Esophagus squamous epithelium (tissue), 5 donors: ENCODE results near the gene C22orf31. TPM values are rescaled to one million over a fixed set of nuclear protein-coding genes. Genes with fewer than 3 reads are reported as not detected.

Source experiments
- DNase-seq: peaks from one replicate; lab custom pipeline; 2025; lab: John Stamatoyannopoulos, UW
- H3K27ac ChIP-seq, 4 donors: fragments of 200-600 bp; sonication (generic); one replicate each; pipeline ENCODE4 v1.5.1; 2016 to 2019; ENCODE audit warnings: mild to moderate bottlenecking in 1 of 4
- H3K27me3 ChIP-seq, 4 donors: fragments of 200-600 bp; sonication (generic); 1 replicate in 3 of 4; 2 replicates in 1 of 4; pipeline versions ENCODE4 v1.5.1 to v1.6.0; 2017 to 2021; ENCODE audit warnings: antibody characterized with exemption in 1 of 4
- H3K36me3 ChIP-seq, 3 donors: fragments of 200-600 bp; sonication (generic); one replicate each; pipeline ENCODE4 v1.5.1; 2016 to 2019
- H3K4me1 ChIP-seq, 3 donors: fragments of 200-600 bp; sonication (generic); one replicate each; pipeline ENCODE4 v1.5.1; 2017 to 2019
- H3K4me3 ChIP-seq, 4 donors: fragments of 200-600 bp; sonication (generic); 1 replicate in 3 of 4; 2 replicates in 1 of 4; pipeline ENCODE4 v1.5.1; 2016 to 2019; ENCODE audit warnings: mild to moderate bottlenecking in 2 of 4, moderate library complexity in 1 of 4
- H3K9me3 ChIP-seq, 3 donors: fragments of 200-600 bp; sonication (generic); one replicate each; pipeline ENCODE4 v1.5.1; 2016 to 2019
- POLR2A ChIP-seq, 4 donors: fragments of 450-650 bp; IDR thresholded peaks; one replicate each; pipeline ENCODE4 v1.6.1; 2017; ENCODE audit warnings: antibody characterized with exemption in 4 of 4, mild to moderate bottlenecking in 4 of 4, moderate library complexity in 3 of 4
- WGBS, 2 donors: methylation state at CpG; one replicate each; pipeline ENCODE4 v1.1.5; 2018; 5-methylcytosine and 5-hydroxymethylcytosine counted together
- intact Hi-C: fragments of 100-400 bp; cut with DNase I; formaldehyde crosslinking; loops from one replicate; pipeline ENCODE4 v1.15.0; 2022
- total RNA-seq, 4 donors: library from RNA; depleted of rRNA; stranded (reverse); fragments of >200 nt; gene quantifications; one replicate each; pipeline ENCODE4 v1.1.0, GENCODE V29; 2016
- TF ChIP-seq, protein P1 (sequence below), 6 experiments: fragments of 450-650 bp in 4 of 6; fragments of 200-600 bp in 2 of 6; sonication (generic) in 2 of 6; IDR thresholded peaks; one replicate each; pipeline ENCODE4 v1.5.1; 2016 to 2019; ENCODE audit warnings: antibody characterized with exemption in 6 of 6, mild to moderate bottlenecking in 4 of 6, moderate library complexity in 4 of 6
- donor health status: DM: yes; HTN: yes; CAD: no.

C22orf31 gene
- total RNA-seq, 4 donors from 2014 or later: 0.38 TPM; not detected in 3

DNA sequence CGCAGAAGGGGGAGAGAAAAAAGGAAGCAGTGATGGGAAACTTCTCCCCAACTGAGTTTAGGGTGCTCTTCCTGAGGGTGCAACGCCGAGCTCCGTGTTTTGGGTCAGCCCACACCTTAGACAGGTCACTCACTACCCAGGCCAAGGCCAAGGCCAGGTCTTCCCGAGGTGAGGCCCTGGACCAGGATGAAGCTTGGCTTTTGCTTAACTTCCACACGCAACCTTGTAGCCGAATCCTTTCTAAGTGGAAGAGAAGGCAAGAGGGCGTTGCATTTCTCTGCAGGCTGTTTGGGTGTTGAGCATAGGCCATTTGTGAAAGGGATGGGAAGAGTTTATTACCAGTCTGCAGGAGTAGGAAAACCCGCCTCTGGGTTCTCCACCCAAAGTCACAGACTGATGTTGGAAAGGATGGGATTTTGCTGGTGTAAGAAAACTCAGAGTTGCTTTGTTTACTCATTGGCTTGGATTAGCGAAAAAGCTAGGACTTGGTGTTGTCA is 12.7 kb upstream of the C22orf31 start:
- Histone ChIP-seq H3K4me3 (peak overlapping the region; percentile 61 to 92 (median 83)), H3K27me3 (peaks cover 0 to 5% (median 0%) of the 10 kb centered on the region in 4 donors), H3K9me3 (no peaks in the 10 kb centered on the region), H3K4me1 (peaks cover 34 to 85% (median 34%) of the 10 kb centered on the region in 3 donors), H3K36me3 (no peaks in the 10 kb centered on the region), H3K27ac (peak overlapping the region; percentile 89 to 97 (median 92))
- 23 to 37% methylated on average over 8 of the region's 10 CpGs for WGBS, 2 donors
- no peak for DNase-seq
- intact Hi-C loops: no loop called here
- TF ChIP-seq, protein P1, sequence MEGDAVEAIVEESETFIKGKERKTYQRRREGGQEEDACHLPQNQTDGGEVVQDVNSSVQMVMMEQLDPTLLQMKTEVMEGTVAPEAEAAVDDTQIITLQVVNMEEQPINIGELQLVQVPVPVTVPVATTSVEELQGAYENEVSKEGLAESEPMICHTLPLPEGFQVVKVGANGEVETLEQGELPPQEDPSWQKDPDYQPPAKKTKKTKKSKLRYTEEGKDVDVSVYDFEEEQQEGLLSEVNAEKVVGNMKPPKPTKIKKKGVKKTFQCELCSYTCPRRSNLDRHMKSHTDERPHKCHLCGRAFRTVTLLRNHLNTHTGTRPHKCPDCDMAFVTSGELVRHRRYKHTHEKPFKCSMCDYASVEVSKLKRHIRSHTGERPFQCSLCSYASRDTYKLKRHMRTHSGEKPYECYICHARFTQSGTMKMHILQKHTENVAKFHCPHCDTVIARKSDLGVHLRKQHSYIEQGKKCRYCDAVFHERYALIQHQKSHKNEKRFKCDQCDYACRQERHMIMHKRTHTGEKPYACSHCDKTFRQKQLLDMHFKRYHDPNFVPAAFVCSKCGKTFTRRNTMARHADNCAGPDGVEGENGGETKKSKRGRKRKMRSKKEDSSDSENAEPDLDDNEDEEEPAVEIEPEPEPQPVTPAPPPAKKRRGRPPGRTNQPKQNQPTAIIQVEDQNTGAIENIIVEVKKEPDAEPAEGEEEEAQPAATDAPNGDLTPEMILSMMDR (IDR thresholded peaks at IDR 0.05): no peak
- TF ChIP-seq POLR2A (IDR thresholded peaks at IDR 0.05): no peak

DNA sequence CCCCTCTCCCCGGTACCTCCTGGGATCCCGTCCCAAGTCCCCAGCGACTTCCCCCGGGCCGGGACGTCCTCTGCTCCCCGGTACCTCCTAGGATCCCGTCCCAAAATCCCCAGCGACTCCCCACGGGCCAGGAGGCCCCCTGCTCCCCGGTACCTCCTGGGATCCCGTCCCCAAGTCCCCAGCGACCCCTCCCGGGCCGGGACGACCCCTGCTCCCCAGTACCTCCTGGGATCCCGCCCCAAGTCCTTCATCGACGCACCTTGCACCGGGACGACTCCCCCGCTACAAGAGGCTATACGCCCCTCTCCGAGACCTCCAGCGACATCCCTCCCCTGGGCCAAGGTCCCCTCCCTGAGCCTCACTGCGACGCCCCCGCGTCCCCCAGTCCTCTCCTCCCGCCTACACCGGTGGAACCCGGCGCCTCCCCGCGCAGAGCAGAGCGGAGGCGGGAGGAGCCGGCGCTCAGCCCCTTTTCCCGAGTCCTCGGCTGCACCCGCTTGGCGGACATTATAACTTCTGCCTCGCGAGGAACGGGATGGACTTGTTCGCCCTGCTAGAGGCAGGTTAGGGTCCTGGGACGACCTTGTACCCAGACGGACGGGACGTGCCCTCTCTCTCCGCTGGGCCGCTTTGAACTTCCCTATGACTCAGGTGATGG is 12.1 kb upstream of the C22orf31 start:
- no peak for TF ChIP-seq POLR2A (IDR thresholded peaks at IDR 0.05)
- TF ChIP-seq, protein P1 (IDR thresholded peaks at IDR 0.05): no peak
- peak overlapping the region; percentile 61 to 92 (median 83) for H3K4me3 ChIP-seq
- H3K36me3 ChIP-seq: no peaks in the 10 kb centered on the region
- peaks cover 30 to 80% (median 30%) of the 10 kb centered on the region in 3 donors for H3K4me1 ChIP-seq
- peak overlapping the region; percentile 89 to 97 (median 92) for H3K27ac ChIP-seq
- 0% methylated on average over 9 to 21 of the region's 53 CpGs for WGBS, 2 donors
- no peak for DNase-seq
- H3K9me3 ChIP-seq: no peaks in the 10 kb centered on the region
- intact Hi-C loops: no loop called here
- H3K27me3 ChIP-seq: peaks cover 0 to 5% (median 0%) of the 10 kb centered on the region in 4 donors

DNA sequence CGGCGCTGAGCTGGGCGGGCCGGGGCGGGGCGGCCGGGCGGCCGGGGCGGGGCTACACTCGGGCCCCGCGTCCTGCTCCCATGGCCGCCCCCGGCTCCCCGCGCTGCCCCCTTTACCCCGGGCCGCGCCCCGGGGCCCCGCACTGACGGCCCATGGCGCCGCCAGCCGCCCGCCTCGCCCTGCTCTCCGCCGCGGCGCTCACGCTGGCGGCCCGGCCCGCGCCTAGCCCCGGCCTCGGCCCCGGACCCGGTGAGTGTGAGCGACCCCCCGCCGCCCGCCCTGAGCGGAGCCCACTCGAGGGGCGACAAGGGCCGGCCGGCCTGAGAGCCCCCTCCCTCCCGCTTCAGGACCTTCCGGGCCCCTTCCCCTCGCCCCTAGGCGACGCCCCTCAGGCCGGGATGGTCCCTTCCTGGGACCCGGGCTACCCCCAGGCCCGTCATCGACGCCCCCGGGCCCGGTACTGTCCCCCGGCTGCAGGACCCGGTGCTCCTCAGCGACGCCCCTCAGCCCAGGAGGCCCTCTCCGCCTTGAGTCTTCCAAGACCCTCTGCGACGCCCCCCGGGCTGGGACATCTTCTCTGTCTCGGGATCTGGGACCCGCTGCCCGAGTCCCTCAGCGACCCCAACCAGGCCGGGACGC is 11.5 kb upstream of the C22orf31 start, which contains the start of gene KREMEN1:
Gene KREMEN1, plus strand, starts transcription at position 57 of the 639 bp plus-strand sequence. Its CDS starts 96 bp downstream, at position 153.
- no peaks in the 10 kb centered on the region for H3K36me3 ChIP-seq
- H3K27ac ChIP-seq: peak within 1 kb of the TSS; percentile 89 to 97 (median 92)
- H3K4me1 ChIP-seq: peaks cover 30 to 73% (median 30%) of the 10 kb centered on the region in 3 donors
- H3K27me3 ChIP-seq: peaks cover 0 to 5% (median 0%) of the 10 kb centered on the region in 4 donors
- 0% methylated on average over 3 of the region's 76 CpGs; no CpG with 5 or more reads in 1 of the 2 donors for WGBS, 2 donors
- no peaks in the 10 kb centered on the region for H3K9me3 ChIP-seq
- no peak for DNase-seq
- TF ChIP-seq, protein P1 (IDR thresholded peaks at IDR 0.05): no peak
- TF ChIP-seq POLR2A (IDR thresholded peaks at IDR 0.05): no peak
- peak within 1 kb of the TSS; percentile 61 to 92 (median 83) for H3K4me3 ChIP-seq
- intact Hi-C loops: no loop called here

DNA sequence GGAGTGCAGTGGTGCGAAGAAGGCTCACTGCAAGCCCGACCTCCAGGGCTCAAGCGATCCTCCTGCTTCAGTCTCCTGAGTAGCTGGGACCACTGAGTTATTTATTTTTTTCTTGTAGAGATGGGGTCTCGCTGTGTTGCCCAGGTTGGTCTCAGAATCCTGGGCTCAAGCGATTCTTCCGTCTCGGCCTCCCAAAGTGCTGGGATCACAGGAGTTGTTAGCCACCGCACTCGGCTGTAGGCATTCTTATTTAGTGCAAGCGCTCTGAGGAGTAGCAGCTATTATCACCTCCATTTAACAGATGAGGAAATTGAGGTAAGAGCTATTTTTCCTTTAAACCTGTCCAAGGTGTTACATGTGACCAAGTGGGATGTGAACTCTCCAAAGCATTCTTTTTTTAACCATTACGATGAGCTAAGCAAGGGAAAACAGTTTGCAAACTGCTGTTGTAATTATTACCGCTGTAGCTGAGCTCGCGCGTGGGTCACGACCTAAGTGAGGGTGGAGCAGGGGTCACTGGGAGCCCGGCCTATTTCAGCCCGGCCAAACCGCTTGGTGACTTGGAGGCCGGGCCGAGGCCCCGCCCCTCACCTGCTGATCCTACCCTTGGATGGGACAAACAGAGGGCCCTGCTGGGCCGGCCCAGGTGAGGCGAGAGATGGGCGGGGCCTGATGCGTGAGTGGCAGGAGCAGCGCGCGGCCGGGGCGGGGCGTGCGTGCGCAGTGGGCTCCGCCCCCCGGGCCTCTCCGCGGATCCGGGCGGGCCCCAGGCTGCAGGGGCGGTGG is 10.8 kb upstream of the C22orf31 start:
- 42 to 60% methylated on average over 7 to 20 of the region's 41 CpGs for WGBS, 2 donors
- peak; percentile 29 for DNase-seq

More for the DNA sequence above, 10.8 kb upstream of the C22orf31 start:
- H3K4me1 ChIP-seq: peaks cover 30 to 66% (median 30%) of the 10 kb centered on the region in 3 donors
- peaks cover 0 to 5% (median 0%) of the 10 kb centered on the region in 4 donors for H3K27me3 ChIP-seq
- no peaks in the 10 kb centered on the region for H3K36me3 ChIP-seq
- peak overlapping the region; percentile 24 to 92 (median 72) for H3K4me3 ChIP-seq
- no peaks in the 10 kb centered on the region for H3K9me3 ChIP-seq
- H3K27ac ChIP-seq: peak overlapping the region; percentile 89 to 97 (median 92)
- TF ChIP-seq, protein P1 (IDR thresholded peaks at IDR 0.05): no peak
- no peak for TF ChIP-seq POLR2A (IDR thresholded peaks at IDR 0.05)
- intact Hi-C loops: no loop called here
